NCI-H146 (cell line): ENCODE results near the gene RCBTB2.

Source experiments
- DNase-seq: peaks from one replicate; lab custom pipeline; 2025; lab: John Stamatoyannopoulos, UW

Gene RCBTB2

GRCh38 chr13:48531416-48532255, 1.2 kb downstream of the RCBTB2 start:
- DNase-seq = peak; percentile 26

GRCh38 chr13:48530833-48531232, 2.0 kb downstream of the RCBTB2 start:
- no peak for DNase-seq

GRCh38 chr13:48528720-48529119, 4.2 kb downstream of the RCBTB2 start:
- no peak for DNase-seq

GRCh38 chr13:48527955-48528354, 4.9 kb downstream of the RCBTB2 start:
- no peak for DNase-seq

- no peak for DNase-seq
These were observed 6.6 kb downstream of the RCBTB2 start for GRCh38 chr13:48526286-48526685.

GRCh38 chr13:48518083-48518482, 14.8 kb downstream of the RCBTB2 start:
- DNase-seq = no peak

GRCh38 chr13:48515732-48516131, 17.1 kb downstream of the RCBTB2 start:
- no peak for DNase-seq

GRCh38 chr13:48514793-48515192, 18.1 kb downstream of the RCBTB2 start:
- DNase-seq = no peak

- DNase-seq = no peak
These were observed 21.2 kb downstream of the RCBTB2 start for GRCh38 chr13:48511621-48512230.

GRCh38 chr13:48510698-48511097, 22.2 kb downstream of the RCBTB2 start:
- no peak for DNase-seq

GRCh38 chr13:48508011-48508410, 24.9 kb downstream of the RCBTB2 start:
- no peak for DNase-seq

GRCh38 chr13:48507021-48507420, 25.9 kb downstream of the RCBTB2 start:
- peak; percentile 39 for DNase-seq

- peak; percentile 89 for DNase-seq
These were observed 26.7 kb downstream of the RCBTB2 start for GRCh38 chr13:48506092-48506701.

- DNase-seq = no peak
These were observed 27.2 kb downstream of the RCBTB2 start for GRCh38 chr13:48505597-48506091.

GRCh38 chr13:48505012-48505411, 27.9 kb downstream of the RCBTB2 start:
- DNase-seq = no peak

GRCh38 chr13:48504606-48505005, 28.3 kb downstream of the RCBTB2 start:
- no peak for DNase-seq

- DNase-seq = no peak
These were observed 30.1 kb downstream of the RCBTB2 start for GRCh38 chr13:48502601-48503319.

- no peak for DNase-seq
These were observed 31.2 kb downstream of the RCBTB2 start for GRCh38 chr13:48501705-48502104.

GRCh38 chr13:48500652-48501197, 32.2 kb downstream of the RCBTB2 start:
- peak; percentile 4 for DNase-seq

GRCh38 chr13:48497669-48498068, 35.2 kb downstream of the RCBTB2 start:
- DNase-seq = no peak

- DNase-seq = peak; percentile 48
These were observed 36.4 kb downstream of the RCBTB2 start for GRCh38 chr13:48496271-48497161.
